GM12801 (cell line): ENCODE measurements around the gene TRIM17.

ENCODE experiments used
- CTCF ChIP-seq: IDR thresholded peaks from one replicate; pipeline ENCODE4 v1.5.1; 2011; ENCODE audit warnings: control low read depth; ENCODE audit not compliant: insufficient read length; ENCODE audit errors: extremely low read depth

The TRIM17 gene

GRCh38 chr1:228429007-228429406 lies 12.3 kb upstream of the TRIM17 start:
- no peak for TF ChIP-seq CTCF

- no peak for TF ChIP-seq CTCF
Observed at GRCh38 chr1:228428412-228428811, 11.8 kb upstream of the TRIM17 start.

DNA sequence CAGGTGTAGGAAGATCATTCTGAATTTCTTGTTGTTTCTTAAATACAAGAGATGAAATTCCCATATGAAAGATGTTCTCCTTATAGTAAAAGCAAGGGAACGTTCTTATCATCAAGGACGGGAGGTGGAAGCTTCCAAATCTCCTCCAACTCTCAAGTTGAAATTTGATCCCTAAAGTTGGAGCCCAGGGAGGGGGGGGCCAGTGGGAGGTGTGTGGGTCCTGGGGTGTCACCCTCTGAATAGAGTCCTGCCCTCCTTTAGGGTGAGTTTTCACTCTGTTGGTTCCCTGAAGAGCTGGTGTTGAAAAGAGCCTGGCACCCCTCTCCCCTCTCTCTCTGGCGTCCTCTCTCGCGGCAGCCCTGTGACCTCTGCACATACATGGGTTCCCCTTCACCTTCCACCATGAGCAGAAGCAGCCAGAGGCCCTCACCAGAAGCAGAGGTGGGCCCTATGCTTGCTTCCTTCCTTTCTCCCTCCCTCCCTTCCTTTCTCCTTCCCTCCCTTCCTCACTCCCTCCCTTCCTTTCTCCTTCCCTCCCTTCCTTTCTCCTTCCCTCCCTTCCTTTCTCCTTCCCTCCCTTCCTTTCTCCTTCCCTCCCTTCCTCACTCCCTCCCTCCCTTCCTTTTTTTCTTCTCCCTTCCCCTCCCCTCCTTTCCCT lies 10.0 kb upstream of the TRIM17 start:
- TF ChIP-seq CTCF = no peak

GRCh38 chr1:228424685-228425660 lies 8.3 kb upstream of the TRIM17 start:
- no peak for TF ChIP-seq CTCF

DNA sequence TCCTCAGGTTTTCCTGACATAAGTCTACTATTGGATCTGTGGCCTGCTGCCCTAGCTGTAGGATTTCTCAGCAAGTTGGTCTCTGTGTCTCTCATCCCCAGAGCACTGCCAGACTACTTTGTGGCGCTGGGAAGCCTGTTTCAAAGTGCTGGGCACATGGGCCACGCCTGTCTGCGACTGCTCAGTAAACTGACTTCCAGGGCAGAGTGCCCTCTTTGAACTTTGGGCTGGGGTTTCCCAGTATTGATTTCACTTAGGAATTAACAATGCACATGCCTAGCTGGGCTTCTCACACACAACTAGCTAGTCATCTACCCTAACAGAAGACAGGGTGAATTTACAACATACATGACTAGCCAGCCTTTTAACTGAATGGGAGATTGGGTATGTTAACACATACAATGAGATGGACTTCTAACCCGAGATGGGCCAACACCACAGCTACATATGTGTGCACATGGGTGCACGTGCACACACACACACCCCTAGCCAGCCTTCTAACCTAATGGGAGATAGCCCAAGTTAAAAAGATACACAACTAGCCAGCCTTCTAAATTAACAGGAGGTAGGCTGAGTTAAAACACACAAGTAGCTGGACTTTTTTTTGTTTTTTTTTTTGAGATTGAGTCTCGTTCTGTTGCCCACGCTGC lies 6.9 kb upstream of the TRIM17 start:
- TF ChIP-seq CTCF = no peak

- TF ChIP-seq CTCF = no peak
Observed at GRCh38 chr1:228420968-228421826, 4.5 kb upstream of the TRIM17 start.
